Activated naive CD4-positive, alpha-beta T cell treated with anti-CD3 and anti-CD28 coated beads, Interleukin-2, amount 50 U/mL, for 72 hours (primary cell): ENCODE results near the gene THSD7A. TPM values are rescaled to one million over a fixed set of nuclear protein-coding genes. Genes with fewer than 3 reads are reported as not detected.

Source experiments
- ATAC-seq, 2 donors: fragments of 150-1000 bp; cut with Tn5 transposase; 2 replicates each; pipeline ENCODE4 v1.10.0; 2021; ENCODE audit warnings: mild to moderate bottlenecking in 2 of 2, moderate library complexity in 2 of 2
- DNase-seq, 2 donors: peaks; one replicate each; pipeline ENCODE4 v3.0.0; 2021 to 2022; ENCODE audit warnings: low spot score in 2 of 2
- H3K27ac Mint-ChIP-seq, 2 donors: one replicate each; pipeline ENCODE4 v1.8.0; 2022; ENCODE audit warnings: mild to moderate bottlenecking in 2 of 2, mixed read lengths in 2 of 2
- H3K36me3 Mint-ChIP-seq, 2 donors: one replicate each; pipeline ENCODE4 v1.8.0; 2022; ENCODE audit warnings: mixed read lengths in 2 of 2
- H3K9me3 Mint-ChIP-seq, 2 donors: one replicate each; pipeline ENCODE4 v1.8.0; 2022; ENCODE audit warnings: mixed read lengths in 2 of 2
- total RNA-seq, 2 donors: library from RNA; stranded (reverse); gene quantifications; one replicate each; pipeline ENCODE4 v1.2.3, GENCODE V29; 2022

THSD7A gene
- total RNA-seq, 2 donors from 2014 or later: 0.02 TPM; not detected in 1

- ATAC-seq (no peak), DNase-seq (no peak)
- H3K9me3 Mint-ChIP-seq: peaks cover 5 to 6% of the 10 kb centered on the region in 2 donors
- H3K27ac Mint-ChIP-seq: no peak overlapping the region
- no peaks in the 10 kb centered on the region for H3K36me3 Mint-ChIP-seq
These were observed 94.3 kb downstream of the THSD7A start for GRCh38 chr7:11737723-11738122.

- ATAC-seq (no peak), DNase-seq (no peak)
- no peaks in the 10 kb centered on the region for H3K36me3 Mint-ChIP-seq
- H3K9me3 Mint-ChIP-seq: peaks cover 1 to 6% of the 10 kb centered on the region in 2 donors
- no peak overlapping the region for H3K27ac Mint-ChIP-seq
These were observed 99.8 kb downstream of the THSD7A start for GRCh38 chr7:11732207-11732606.

- Mint-ChIP-seq H3K9me3 (peaks cover 0 to 4% of the 10 kb centered on the region in 2 donors), H3K27ac (no peak overlapping the region), H3K36me3 (no peaks in the 10 kb centered on the region)
- DNase-seq (no peak), ATAC-seq (no peak)
These were observed 101.3 kb downstream of the THSD7A start for GRCh38 chr7:11730725-11731124.

GRCh38 chr7:11727864-11728263 lies 104.1 kb downstream of the THSD7A start:
- Mint-ChIP-seq H3K36me3 (no peaks in the 10 kb centered on the region), H3K9me3 (peaks cover 0 to 4% of the 10 kb centered on the region in 2 donors), H3K27ac (no peak overlapping the region)
- no peak for ATAC-seq
- DNase-seq: no peak

GRCh38 chr7:11726794-11727155 lies 105.2 kb downstream of the THSD7A start:
- H3K36me3 Mint-ChIP-seq: no peaks in the 10 kb centered on the region
- no peak for DNase-seq
- no peak for ATAC-seq
- peaks cover 0 to 4% of the 10 kb centered on the region in 2 donors for H3K9me3 Mint-ChIP-seq
- no peak overlapping the region for H3K27ac Mint-ChIP-seq

- H3K9me3 Mint-ChIP-seq: peaks cover 0 to 4% of the 10 kb centered on the region in 2 donors
- no peak for ATAC-seq
- no peaks in the 10 kb centered on the region for H3K36me3 Mint-ChIP-seq
- no peak for DNase-seq
- H3K27ac Mint-ChIP-seq: no peak overlapping the region
These were observed 105.8 kb downstream of the THSD7A start for GRCh38 chr7:11726001-11726793.

GRCh38 chr7:11716185-11716584 lies 115.8 kb downstream of the THSD7A start:
- no peak for DNase-seq
- ATAC-seq: no peak
- no peak overlapping the region for H3K27ac Mint-ChIP-seq
- H3K9me3 Mint-ChIP-seq: peaks cover 0 to 4% of the 10 kb centered on the region in 2 donors
- no peaks in the 10 kb centered on the region for H3K36me3 Mint-ChIP-seq

- Mint-ChIP-seq H3K27ac (no peak overlapping the region), H3K9me3 (peaks cover 0 to 4% of the 10 kb centered on the region in 2 donors), H3K36me3 (no peaks in the 10 kb centered on the region)
- DNase-seq: no peak
- ATAC-seq: no peak
These were observed 117.3 kb downstream of the THSD7A start for GRCh38 chr7:11714676-11715075.

GRCh38 chr7:11714205-11714604 lies 117.8 kb downstream of the THSD7A start:
- no peak for DNase-seq
- ATAC-seq: no peak
- no peak overlapping the region for H3K27ac Mint-ChIP-seq
- H3K36me3 Mint-ChIP-seq: no peaks in the 10 kb centered on the region
- H3K9me3 Mint-ChIP-seq: peaks cover 0 to 4% of the 10 kb centered on the region in 2 donors

GRCh38 chr7:11713352-11713751 lies 118.6 kb downstream of the THSD7A start:
- ATAC-seq: no peak
- Mint-ChIP-seq H3K9me3 (peaks cover 0 to 4% of the 10 kb centered on the region in 2 donors), H3K27ac (no peak overlapping the region), H3K36me3 (no peaks in the 10 kb centered on the region)
- DNase-seq: no peak

- Mint-ChIP-seq H3K36me3 (no peaks in the 10 kb centered on the region), H3K27ac (no peak overlapping the region), H3K9me3 (no peaks in the 10 kb centered on the region)
- DNase-seq (no peak), ATAC-seq (no peak)
These were observed 121.6 kb downstream of the THSD7A start for GRCh38 chr7:11710377-11710776.

GRCh38 chr7:11709196-11709595 lies 122.8 kb downstream of the THSD7A start:
- DNase-seq: no peak
- Mint-ChIP-seq H3K36me3 (no peaks in the 10 kb centered on the region), H3K27ac (no peak overlapping the region), H3K9me3 (no peaks in the 10 kb centered on the region)
- ATAC-seq: no peak

- ATAC-seq (no peak), DNase-seq (no peak)
- Mint-ChIP-seq H3K27ac (no peak overlapping the region), H3K9me3 (no peaks in the 10 kb centered on the region), H3K36me3 (no peaks in the 10 kb centered on the region)
These were observed 124.3 kb downstream of the THSD7A start for GRCh38 chr7:11707606-11708193.

- Mint-ChIP-seq H3K27ac (no peak overlapping the region), H3K36me3 (no peaks in the 10 kb centered on the region), H3K9me3 (no peaks in the 10 kb centered on the region)
- ATAC-seq (no peak), DNase-seq (no peak)
These were observed 125.1 kb downstream of the THSD7A start for GRCh38 chr7:11706666-11707605.

- DNase-seq (no peak), ATAC-seq (no peak)
- H3K9me3 Mint-ChIP-seq: no peaks in the 10 kb centered on the region
- no peak overlapping the region for H3K27ac Mint-ChIP-seq
- no peaks in the 10 kb centered on the region for H3K36me3 Mint-ChIP-seq
These were observed 128.2 kb downstream of the THSD7A start for GRCh38 chr7:11703829-11704228.

- Mint-ChIP-seq H3K36me3 (no peaks in the 10 kb centered on the region), H3K9me3 (no peaks in the 10 kb centered on the region), H3K27ac (no peak overlapping the region)
- ATAC-seq (no peak), DNase-seq (no peak)
These were observed 129.1 kb downstream of the THSD7A start for GRCh38 chr7:11702938-11703337.
